T-cell (primary cell): ENCODE measurements around the gene NLRC3. TPM values are rescaled to one million over a fixed set of nuclear protein-coding genes. Genes with fewer than 3 reads are reported as not detected.

Experiments used
- ATAC-seq, 4 experiments: fragments of 200-7000 bp in 3 of 4; fragments of 150-1000 bp in 1 of 4; cut with Tn5 transposase; replicated peaks in 1 of 4; 1 replicate in 3 of 4; 2 replicates in 1 of 4; pipeline ENCODE4 v1.10.0; 2021; ENCODE audit warnings: moderate library complexity in 3 of 4, mild to moderate bottlenecking in 2 of 4, moderate number of reproducible peaks in 1 of 4
- CTCF ChIA-PET, 2 donors: fragments of 300-600 bp; sonication (Branson Sonifier 250); formaldehyde crosslinking; loops; one replicate each; lab custom pipeline; 2022; ENCODE audit warnings: antibody characterized with exemption in 2 of 2; lab: Charles Lee
- POLR2A ChIA-PET, 2 donors: fragments of 300-600 bp; sonication (Branson Sonifier 250); formaldehyde crosslinking; loops; one replicate each; lab custom pipeline; 2022; ENCODE audit warnings: antibody characterized with exemption in 2 of 2; lab: Charles Lee
- DNase-seq, 35 experiments: peaks; one replicate each; pipeline versions ENCODE4 v3.0.0 to v3.0.0-alpha.2; 2013 to 2023
- H3K27ac ChIP-seq: one replicate; pipeline ENCODE4 v1.5.1; 2013; ENCODE audit warnings: low read length
- H3K27me3 ChIP-seq, 2 experiments: replicated peaks in 1 of 2; 1 replicate in 1 of 2; 2 replicates in 1 of 2; pipeline versions ENCODE4 v1.6.1 to v1.7.0; 2013; ENCODE audit warnings: low read length in 1 of 2, mixed read lengths in 1 of 2; ENCODE audit not compliant: control insufficient read depth in 2 of 2, insufficient read depth in 2 of 2; ENCODE audit errors: extremely low read depth in 1 of 2
- H3K36me3 ChIP-seq, 2 donors: 1 replicate in 1 of 2; 2 replicates in 1 of 2; pipeline versions ENCODE4 v1.6.1 to v1.7.0; 2013; ENCODE audit warnings: low read length in 1 of 2; ENCODE audit not compliant: control insufficient read depth in 2 of 2, insufficient read depth in 1 of 2; ENCODE audit errors: extremely low read depth in 1 of 2
- H3K4me1 ChIP-seq, 2 experiments: 1 replicate in 1 of 2; 2 replicates in 1 of 2; pipeline versions ENCODE4 v1.6.1 to v1.7.0; 2013; ENCODE audit warnings: low read length in 2 of 2, mixed read lengths in 1 of 2; ENCODE audit not compliant: insufficient read depth in 2 of 2, control insufficient read depth in 1 of 2; ENCODE audit errors: extremely low read depth in 1 of 2
- H3K4me3 ChIP-seq, 2 donors: 1 replicate in 1 of 2; 2 replicates in 1 of 2; pipeline versions ENCODE4 v1.5.1 to v1.7.0; 2013; ENCODE audit warnings: mild to moderate bottlenecking in 2 of 2, low read length in 1 of 2, moderate library complexity in 1 of 2; ENCODE audit not compliant: control insufficient read depth in 1 of 2; ENCODE audit errors: extremely low read depth in 1 of 2
- H3K9me3 ChIP-seq: 2 replicates; pipeline ENCODE4 v1.7.0; 2013
- H3K27ac Mint-ChIP-seq, 2 donors: one replicate each; pipeline ENCODE4 v1.8.0; 2020 to 2021; ENCODE audit warnings: mild to moderate bottlenecking in 2 of 2, mixed read lengths in 2 of 2
- H3K27me3 Mint-ChIP-seq, 2 donors: one replicate each; pipeline ENCODE4 v1.8.0; 2021 to 2022; ENCODE audit warnings: mixed read lengths in 2 of 2
- H3K36me3 Mint-ChIP-seq: one replicate; pipeline ENCODE4 v1.8.0; 2021; ENCODE audit warnings: mixed read lengths
- H3K4me1 Mint-ChIP-seq, 3 donors: one replicate each; pipeline ENCODE4 v1.8.0; 2020 to 2022; ENCODE audit warnings: mixed read lengths in 3 of 3, mild to moderate bottlenecking in 1 of 3
- H3K4me3 Mint-ChIP-seq, 3 donors: one replicate each; pipeline ENCODE4 v1.8.0; 2020 to 2022; ENCODE audit warnings: mild to moderate bottlenecking in 3 of 3, mixed read lengths in 3 of 3, moderate library complexity in 3 of 3
- H3K9me3 Mint-ChIP-seq, 3 donors: one replicate each; pipeline ENCODE4 v1.8.0; 2020 to 2022; ENCODE audit warnings: mixed read lengths in 3 of 3
- WGBS: methylation state at CpG from one replicate; pipeline ENCODE4 v1.1.5; 2013; ENCODE audit warnings: missing lambda C conversion rate; ENCODE audit not compliant: insufficient coverage; 5-methylcytosine and 5-hydroxymethylcytosine counted together
- total RNA-seq, 35 experiments: library from RNA in 6 of 35; stranded (reverse) in 6 of 35; fragments of 120-200 nt in 1 of 35; gene quantifications; one replicate each; pipeline versions ENCODE4 v1.2.1 to v1.2.4 and lab custom pipeline; 2013 to 2026

The NLRC3 gene
- total RNA-seq, 5 donors from 2014 or later (not counting 1 experiment from before 2014, with no cell fraction given): 75.6 to 178 (median 160) TPM

GRCh38 chr16:3595521-3596021 is 18.4 kb upstream of the NLRC3 start:
- POLR2A ChIA-PET: no interaction called here
- 97% methylated on average over 9 of the region's 19 CpGs for WGBS
- DNase-seq: no peak
- no peaks in the 10 kb centered on the region for H3K27me3 Mint-ChIP-seq
- Histone ChIP-seq H3K27me3 (no peaks in the 10 kb centered on the region), H3K9me3 (no peaks in the 10 kb centered on the region), H3K27ac (no peak overlapping the region), H3K4me1 (no peaks in the 10 kb centered on the region), H3K36me3 (peaks cover 0 to 3% of the 10 kb centered on the region in 2 donors), H3K4me3 (no peak overlapping the region)
- peaks cover 14% of the 10 kb centered on the region for H3K36me3 Mint-ChIP-seq
- no peaks in the 10 kb centered on the region for H3K9me3 Mint-ChIP-seq
- CTCF ChIA-PET: no interaction called here
- no peak overlapping the region for H3K27ac Mint-ChIP-seq
- H3K4me1 Mint-ChIP-seq: peaks cover 0 to 4% (median 0%) of the 10 kb centered on the region in 3 donors
- ATAC-seq: no peak
- no peak overlapping the region for H3K4me3 Mint-ChIP-seq

DNA sequence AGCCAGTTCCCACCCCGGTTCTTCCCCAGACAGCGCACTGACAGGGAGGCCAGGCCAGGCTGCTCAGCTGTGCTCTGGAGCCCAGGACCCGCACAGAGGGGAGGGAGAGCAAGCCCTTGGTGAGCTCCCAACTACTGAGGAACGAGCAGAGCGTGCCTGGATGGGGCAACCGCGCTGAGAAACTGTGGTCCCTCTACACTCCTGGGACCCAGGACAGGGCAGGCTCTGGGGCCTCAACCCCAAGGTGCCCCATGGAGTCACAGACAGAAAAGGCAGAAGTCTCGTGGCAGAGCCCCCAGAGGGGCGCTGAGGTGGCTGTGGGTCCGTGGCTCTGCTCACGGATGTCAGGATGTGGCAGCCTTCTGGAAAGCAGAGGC is 17.9 kb upstream of the NLRC3 start:
- H3K36me3 ChIP-seq: peaks cover 0 to 6% of the 10 kb centered on the region in 2 donors
- ATAC-seq: no peak

DNA sequence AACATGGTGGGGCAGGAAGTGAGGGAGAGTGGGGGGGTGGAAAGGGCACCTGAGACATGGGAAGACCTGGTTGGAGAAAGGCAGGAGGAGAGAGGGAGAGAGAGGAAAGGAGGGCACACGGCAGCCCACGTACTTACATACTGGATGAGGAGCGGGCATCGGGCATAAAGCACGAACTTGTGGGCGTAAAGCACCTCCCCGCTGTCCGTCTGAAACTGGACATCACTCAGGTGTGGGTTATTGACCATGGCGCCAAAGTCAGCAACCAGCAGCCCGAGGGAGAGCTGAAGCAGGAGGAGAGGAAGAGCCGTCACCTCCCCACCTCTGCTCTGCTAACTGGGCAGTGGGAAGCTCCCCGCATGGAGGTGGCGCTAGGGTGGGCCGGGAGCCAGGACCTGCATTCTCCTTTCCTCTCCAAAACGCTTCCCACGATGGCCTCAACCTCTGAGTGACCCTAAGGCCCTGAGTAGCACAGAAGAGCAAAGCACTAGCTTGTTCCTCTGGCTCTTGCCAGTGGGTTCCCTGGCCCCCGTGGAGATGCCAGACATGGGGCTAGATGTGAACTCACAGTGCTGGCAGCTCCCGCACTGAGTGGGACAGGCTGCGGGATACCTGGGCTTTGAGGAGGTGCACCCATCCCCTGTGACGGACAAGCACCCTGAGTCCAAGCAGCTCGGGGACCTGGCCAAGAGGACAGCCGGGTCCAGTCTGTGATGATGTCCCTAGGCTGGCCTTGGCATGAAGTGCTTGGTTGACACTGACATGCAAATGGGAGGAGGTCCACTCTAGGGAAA is 17.3 kb upstream of the NLRC3 start:
- Histone ChIP-seq H3K27ac (no peak overlapping the region), H3K9me3 (no peaks in the 10 kb centered on the region), H3K4me1 (no peaks in the 10 kb centered on the region), H3K36me3 (peaks cover 0 to 6% of the 10 kb centered on the region in 2 donors), H3K27me3 (no peaks in the 10 kb centered on the region), H3K4me3 (no peak overlapping the region)
- no peak overlapping the region for H3K27ac Mint-ChIP-seq
- ChIA-PET CTCF (no interaction called here), POLR2A (no interaction called here)
- 98% methylated on average over 13 of the region's 22 CpGs for WGBS
- no peak for DNase-seq
- H3K27me3 Mint-ChIP-seq: no peaks in the 10 kb centered on the region
- no peak overlapping the region for H3K4me3 Mint-ChIP-seq
- H3K36me3 Mint-ChIP-seq: peaks cover 17% of the 10 kb centered on the region
- peaks cover 0 to 4% (median 0%) of the 10 kb centered on the region in 3 donors for H3K4me1 Mint-ChIP-seq
- no peak for ATAC-seq
- H3K9me3 Mint-ChIP-seq: no peaks in the 10 kb centered on the region

More for the DNA sequence above, 17.9 kb upstream of the NLRC3 start:
- DNase-seq: no peak
- peaks cover 14% of the 10 kb centered on the region for H3K36me3 Mint-ChIP-seq
- no peak overlapping the region for H3K27ac ChIP-seq
- H3K4me1 Mint-ChIP-seq: peaks cover 0 to 4% (median 0%) of the 10 kb centered on the region in 3 donors
- no peaks in the 10 kb centered on the region for H3K4me1 ChIP-seq
- H3K4me3 ChIP-seq: no peak overlapping the region
- ChIA-PET CTCF (no interaction called here), POLR2A (no interaction called here)
- 96% methylated on average over 10 of the region's 11 CpGs for WGBS
- H3K9me3 ChIP-seq: no peaks in the 10 kb centered on the region
- no peaks in the 10 kb centered on the region for H3K27me3 Mint-ChIP-seq
- H3K9me3 Mint-ChIP-seq: no peaks in the 10 kb centered on the region
- H3K27me3 ChIP-seq: no peaks in the 10 kb centered on the region
- no peak overlapping the region for H3K27ac Mint-ChIP-seq
- no peak overlapping the region for H3K4me3 Mint-ChIP-seq

- no peak overlapping the region for H3K27ac ChIP-seq
- no peaks in the 10 kb centered on the region for H3K9me3 ChIP-seq
- no peak overlapping the region for H3K4me3 Mint-ChIP-seq
- ChIA-PET CTCF (no interaction called here), POLR2A (no interaction called here)
- ATAC-seq (no peak), DNase-seq (no peak)
- no peak overlapping the region for H3K27ac Mint-ChIP-seq
- peaks cover 13% of the 10 kb centered on the region for H3K36me3 Mint-ChIP-seq
- H3K4me1 Mint-ChIP-seq: peaks cover 0 to 4% (median 0%) of the 10 kb centered on the region in 3 donors
- H3K9me3 Mint-ChIP-seq: no peaks in the 10 kb centered on the region
- no peaks in the 10 kb centered on the region for H3K27me3 ChIP-seq
- H3K4me1 ChIP-seq: no peaks in the 10 kb centered on the region
- 94% methylated on average over 11 of the region's 12 CpGs for WGBS
- peaks cover 0 to 4% of the 10 kb centered on the region in 2 donors for H3K36me3 ChIP-seq
- no peak overlapping the region for H3K4me3 ChIP-seq
- H3K27me3 Mint-ChIP-seq: no peaks in the 10 kb centered on the region
These were observed 15.4 kb upstream of the NLRC3 start for GRCh38 chr16:3592559-3592958.

GRCh38 chr16:3591991-3592390 is 14.8 kb upstream of the NLRC3 start:
- H3K9me3 Mint-ChIP-seq: no peaks in the 10 kb centered on the region
- no peaks in the 10 kb centered on the region for H3K27me3 Mint-ChIP-seq
- CTCF ChIA-PET: no interaction called here
- Histone ChIP-seq H3K36me3 (peaks cover 0 to 4% of the 10 kb centered on the region in 2 donors), H3K27me3 (no peaks in the 10 kb centered on the region), H3K4me1 (no peaks in the 10 kb centered on the region), H3K9me3 (no peaks in the 10 kb centered on the region), H3K4me3 (no peak overlapping the region), H3K27ac (no peak overlapping the region)
- peaks cover 13% of the 10 kb centered on the region for H3K36me3 Mint-ChIP-seq
- DNase-seq: no peak
- no peak overlapping the region for H3K27ac Mint-ChIP-seq
- no peak overlapping the region for H3K4me3 Mint-ChIP-seq
- peaks cover 0 to 4% (median 0%) of the 10 kb centered on the region in 3 donors for H3K4me1 Mint-ChIP-seq
- 92% methylated on average over 6 of the region's 6 CpGs for WGBS
- no peak for ATAC-seq
- POLR2A ChIA-PET: no interaction called here

DNA sequence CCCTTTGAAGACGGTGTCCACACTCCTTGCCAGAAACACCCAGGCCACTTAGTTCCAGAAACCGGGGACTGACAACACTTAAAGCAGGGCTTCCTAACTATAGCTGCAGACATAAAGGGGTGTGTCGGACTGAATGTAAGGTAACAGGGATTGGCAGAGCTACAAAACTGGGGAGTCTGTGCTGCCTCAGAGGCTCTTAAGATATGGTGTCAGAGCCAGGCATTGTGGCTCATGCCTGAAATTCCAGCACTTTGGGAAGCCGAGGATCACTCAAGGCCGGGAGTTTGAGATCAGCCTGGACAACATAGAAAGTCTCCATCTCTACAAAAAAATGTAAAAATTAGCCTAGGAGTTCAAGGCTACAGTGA is 14.2 kb upstream of the NLRC3 start:
- no peaks in the 10 kb centered on the region for H3K4me1 ChIP-seq
- ChIA-PET POLR2A (no interaction called here), CTCF (no interaction called here)
- H3K36me3 ChIP-seq: peaks cover 0 to 4% of the 10 kb centered on the region in 2 donors
- no peak overlapping the region for H3K4me3 ChIP-seq
- no peaks in the 10 kb centered on the region for H3K27me3 ChIP-seq
- H3K27ac ChIP-seq: no peak overlapping the region
- Mint-ChIP-seq H3K27ac (no peak overlapping the region), H3K4me1 (peaks cover 0 to 4% (median 0%) of the 10 kb centered on the region in 3 donors), H3K27me3 (no peaks in the 10 kb centered on the region), H3K9me3 (no peaks in the 10 kb centered on the region), H3K36me3 (peaks cover 13% of the 10 kb centered on the region), H3K4me3 (no peak overlapping the region)
- WGBS: 100% methylated on average over 4 of the region's 5 CpGs
- no peaks in the 10 kb centered on the region for H3K9me3 ChIP-seq
- DNase-seq (no peak), ATAC-seq (no peak)
